Endodermal cell (in vitro differentiated cells): ENCODE results near the gene UXT. TPM values are rescaled to one million over a fixed set of nuclear protein-coding genes. Genes with fewer than 3 reads are reported as not detected.
A peak's percentile ranks its signal among the peaks of the same experiment; 100 is the strongest.

Experiments used
- DNase-seq: peaks from one replicate; pipeline ENCODE4 v3.0.0-alpha.2; 2017
- H3K27ac ChIP-seq: 2 replicates; pipeline ENCODE4 v1.5.1; 2013; ENCODE audit warnings: mild to moderate bottlenecking, low read depth, low read length, moderate library complexity
- H3K27me3 ChIP-seq: 2 replicates; pipeline ENCODE4 v1.6.1; 2013; ENCODE audit warnings: mild to moderate bottlenecking, low read length, moderate library complexity; ENCODE audit not compliant: insufficient read depth, control insufficient read depth, poor library complexity, severe bottlenecking
- H3K36me3 ChIP-seq: 2 replicates; pipeline ENCODE4 v1.7.0; 2013; ENCODE audit warnings: mild to moderate bottlenecking, low read length, moderate library complexity; ENCODE audit not compliant: control insufficient read depth, insufficient read depth
- H3K4me1 ChIP-seq: one replicate; pipeline ENCODE4 v1.7.0; 2013; ENCODE audit warnings: low read length; ENCODE audit not compliant: control insufficient read depth, insufficient read depth
- H3K4me3 ChIP-seq: 2 replicates; pipeline ENCODE4 v1.5.1; 2013; ENCODE audit warnings: mild to moderate bottlenecking, low read length, moderate library complexity
- H3K9ac ChIP-seq: 2 replicates; pipeline ENCODE4 v1.6.1; 2013; ENCODE audit warnings: mild to moderate bottlenecking, low read length, moderate library complexity; ENCODE audit not compliant: poor library complexity, severe bottlenecking; ENCODE audit errors: extremely low read depth
- H3K9me3 ChIP-seq: 2 replicates; pipeline ENCODE4 v1.6.1; 2013; ENCODE audit warnings: mild to moderate bottlenecking, low read length, moderate library complexity; ENCODE audit not compliant: control insufficient read depth
- H3K27ac Mint-ChIP-seq: 2 replicates; pipeline ENCODE4 v1.8.0; 2020; ENCODE audit warnings: mixed read lengths
- H3K27me3 Mint-ChIP-seq: 2 replicates; pipeline ENCODE4 v1.8.0; 2021; ENCODE audit warnings: mild to moderate bottlenecking, mixed read lengths; ENCODE audit not compliant: insufficient read depth
- H3K36me3 Mint-ChIP-seq: 2 replicates; pipeline ENCODE4 v1.8.0; 2020; ENCODE audit warnings: low read depth, mixed read lengths
- H3K4me1 Mint-ChIP-seq: 2 replicates; pipeline ENCODE4 v1.8.0; 2020; ENCODE audit warnings: mixed read lengths
- H3K4me3 Mint-ChIP-seq: 2 replicates; pipeline ENCODE4 v1.8.0; 2020; ENCODE audit warnings: mild to moderate bottlenecking, moderate library complexity, mixed read lengths
- H3K9me3 Mint-ChIP-seq: 2 replicates; pipeline ENCODE4 v1.8.0; 2020; ENCODE audit warnings: mild to moderate bottlenecking, mixed read lengths
- CTCF ChIP-seq: fragments of 200-600 bp; sonication (generic); conservative IDR thresholded peaks from 2 replicates; pipeline ENCODE4 v1.5.0; 2021; ENCODE audit warnings: antibody characterized with exemption, mild to moderate bottlenecking
- WGBS, 2 experiments: methylation state at CpG; one replicate each; pipeline versions ENCODE4 v1.1.5 to v1.1.7; 2013; ENCODE audit warnings: missing lambda C conversion rate in 2 of 2, mixed read lengths in 1 of 2; ENCODE audit not compliant: insufficient coverage in 1 of 2, insufficient read length in 1 of 2; 5-methylcytosine and 5-hydroxymethylcytosine counted together
- total RNA-seq, 2 donors: library from RNA; stranded (reverse); fragmentation: NEBNext Ultra II Directional in 1 of 2; extraction: Animal tissue kit (Norgen Biotek cat#: 25700) in 1 of 2; gene quantifications; 2 replicates in 1 of 2; 3 replicates in 1 of 2; pipeline ENCODE4 v1.2.1, GENCODE V29; 2021

The UXT gene
- total RNA-seq, 2 donors from 2014 or later: 83.7 to 99.9 TPM

- H3K4me1 Mint-ChIP-seq: peaks cover 8% of the 10 kb centered on the region
- TF ChIP-seq CTCF: no peak
- no peak overlapping the region for H3K4me3 Mint-ChIP-seq
Observed at GRCh38 chrX:47645530-47645929, 13.4 kb downstream of the UXT start.

GRCh38 chrX:47644557-47645091 lies 14.4 kb downstream of the UXT start:
- Histone ChIP-seq H3K4me1 (no peaks in the 10 kb centered on the region), H3K36me3 (peaks cover 24% of the 10 kb centered on the region), H3K9ac (no peak overlapping the region), H3K27me3 (no peaks in the 10 kb centered on the region), H3K27ac (no peak overlapping the region), H3K4me3 (no peak overlapping the region), H3K9me3 (peaks cover 21% of the 10 kb centered on the region)
- peak; percentile 69 for TF ChIP-seq CTCF
- WGBS, 2 experiments: 69 to 77% methylated on average over 6 to 12 of the region's 12 CpGs
- peak; percentile 72 for DNase-seq
- Mint-ChIP-seq H3K4me3 (no peak overlapping the region), H3K4me1 (peaks cover 8% of the 10 kb centered on the region), H3K27ac (no peak overlapping the region), H3K9me3 (peaks cover 82% of the 10 kb centered on the region), H3K27me3 (no peaks in the 10 kb centered on the region), H3K36me3 (peaks cover 36% of the 10 kb centered on the region)

More at GRCh38 chrX:47645530-47645929, 13.4 kb downstream of the UXT start:
- Mint-ChIP-seq H3K27me3 (no peaks in the 10 kb centered on the region), H3K9me3 (peaks cover 74% of the 10 kb centered on the region), H3K36me3 (peaks cover 27% of the 10 kb centered on the region), H3K27ac (no peak overlapping the region)
- Histone ChIP-seq H3K27ac (no peak overlapping the region), H3K27me3 (no peaks in the 10 kb centered on the region), H3K4me1 (no peaks in the 10 kb centered on the region), H3K9me3 (peaks cover 12% of the 10 kb centered on the region), H3K4me3 (no peak overlapping the region), H3K36me3 (peaks cover 15% of the 10 kb centered on the region), H3K9ac (no peak overlapping the region)
- no peak for DNase-seq
- 92 to 100% methylated on average over 2 to 10 of the region's 10 CpGs for WGBS, 2 experiments

GRCh38 chrX:47643926-47644325 lies 15.1 kb downstream of the UXT start:
- no peak for DNase-seq
- TF ChIP-seq CTCF: peak; percentile 63
- Mint-ChIP-seq H3K9me3 (peaks cover 83% of the 10 kb centered on the region), H3K27ac (peak overlapping the region; percentile 36), H3K27me3 (no peaks in the 10 kb centered on the region), H3K4me3 (no peak overlapping the region), H3K36me3 (peaks cover 37% of the 10 kb centered on the region), H3K4me1 (peaks cover 2% of the 10 kb centered on the region)
- no peaks in the 10 kb centered on the region for H3K27me3 ChIP-seq
- no peak overlapping the region for H3K9ac ChIP-seq
- H3K27ac ChIP-seq: no peak overlapping the region
- H3K36me3 ChIP-seq: peaks cover 27% of the 10 kb centered on the region
- H3K9me3 ChIP-seq: peaks cover 21% of the 10 kb centered on the region
- no peak overlapping the region for H3K4me3 ChIP-seq
- 65 to 80% methylated on average over 1 to 2 of the region's 2 CpGs for WGBS, 2 experiments
- H3K4me1 ChIP-seq: no peaks in the 10 kb centered on the region
